BJ (cell line): Measurements from ENCODE around the gene AURKB. TPM values are rescaled to one million over a fixed set of nuclear protein-coding genes. Genes with fewer than 3 reads are reported as not detected.

Experiments used
- CTCF ChIA-PET: fragments of 350-600 bp; formaldehyde crosslinking; extraction: SDS; loops from one replicate; lab custom pipeline; 2021; ENCODE audit warnings: antibody characterized with exemption, inconsistent platforms; lab: Yijun Ruan, JAX
- POLR2A ChIA-PET: fragments of 300-600 bp; sonication (Branson Sonifier 250); formaldehyde crosslinking; extraction: SDS; loops from one replicate; lab custom pipeline; 2021; ENCODE audit warnings: antibody characterized with exemption; lab: Charles Lee
- DNase-seq: peaks from one replicate; pipeline ENCODE4 v3.0.0-alpha.2; 2011; ENCODE audit warnings: low read depth
- H3K27me3 ChIP-seq: 2 replicates; pipeline ENCODE4 v1.6.0; 2011; ENCODE audit warnings: low read length; ENCODE audit not compliant: control insufficient read depth, insufficient read depth
- H3K36me3 ChIP-seq: 2 replicates; pipeline ENCODE4 v1.5.1; 2011; ENCODE audit warnings: low read length; ENCODE audit not compliant: control insufficient read depth, insufficient read depth
- H3K4me3 ChIP-seq: 2 replicates; pipeline ENCODE4 v1.5.1; 2011; ENCODE audit warnings: low read depth, mild to moderate bottlenecking, control low read depth, low read length
- polyA minus RNA-seq: library from RNA; depleted of rRNA, polyadenylated mRNA; stranded (reverse); fragments of >200 nt; gene quantifications from 2 replicates; pipeline ENCODE4 v1.2.3, GENCODE V29; 2011; rRNA and poly(A)+ RNA removed
- polyA plus RNA-seq: library from polyadenylated mRNA; depleted of rRNA; stranded (reverse); fragments of >200 nt; gene quantifications from 2 replicates; pipeline ENCODE4 v1.2.3, GENCODE V29; 2011; rRNA removed
- TF ChIP-seq, protein P1 (sequence below): IDR thresholded peaks from 2 replicates; pipeline ENCODE4 v1.5.1; 2011; ENCODE audit warnings: low read depth, mild to moderate bottlenecking, control low read depth, inconsistent platforms, low read length, moderate library complexity; ENCODE audit not compliant: insufficient read depth

The AURKB gene
- polyA plus RNA-seq (13.4 and 26.1 TPM in 2 replicates), polyA minus RNA-seq (16.9 and 28.3 TPM in 2 replicates)

DNA sequence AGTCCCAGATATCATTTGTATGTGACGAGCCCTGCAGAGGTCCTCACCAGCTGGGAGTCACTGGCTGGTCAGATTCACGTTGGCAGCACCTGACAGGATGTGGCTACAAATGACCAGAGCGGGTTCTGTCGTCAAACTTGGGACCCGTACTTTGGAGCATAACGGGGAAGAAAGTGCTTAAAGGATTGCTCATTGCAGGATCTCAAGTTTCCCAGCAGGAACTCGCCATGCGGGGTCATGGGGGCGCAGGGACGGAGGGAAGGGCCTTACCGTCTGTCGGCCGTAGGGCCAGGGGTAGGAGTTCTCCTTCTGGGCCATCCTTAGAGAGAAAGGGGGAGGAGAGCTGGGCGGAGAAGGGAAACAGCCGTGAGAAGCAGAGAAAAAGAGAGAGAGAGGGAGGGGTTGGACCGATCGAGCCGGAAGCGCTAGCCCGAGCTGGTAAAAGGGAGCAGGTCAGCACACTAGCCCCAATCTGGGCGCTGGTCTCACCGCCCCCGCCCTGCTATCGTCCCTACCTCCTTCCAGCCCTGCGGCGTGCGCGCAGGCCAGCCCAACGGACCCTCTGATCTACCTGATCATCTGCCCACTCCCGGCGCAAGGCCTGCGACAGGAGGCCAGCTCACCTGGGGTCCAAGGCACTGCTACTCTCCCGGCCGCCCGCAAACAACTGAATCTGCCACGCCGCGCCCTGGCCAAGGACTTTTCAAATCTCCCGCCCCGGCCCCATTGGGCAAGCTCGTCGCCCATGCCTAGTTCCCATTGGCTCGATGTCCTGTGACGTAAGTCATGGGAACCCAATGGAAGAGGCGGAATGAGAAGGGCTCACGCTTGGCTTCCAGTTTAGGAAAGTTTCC, at the start of gene AURKB:
Gene AURKB (minus strand): TSS at position 669 of the 854 bp plus-strand sequence. CDS start 351 bp downstream, at position 318.
- no peaks in the 10 kb centered on the region for H3K27me3 ChIP-seq
- CTCF ChIA-PET, result interaction anchor here (0.9 to 1.4 kb wide), 3 partner anchors 83 to 136 kb away, joined by 3 read pairs; no protein-coding TSS in a partner anchor
- DNase-seq, result peak; percentile 70
- POLR2A ChIA-PET, result interaction anchor here (0.7 to 1.0 kb wide), 2 partner anchors 11 to 20 kb away, joined by 6 to 8 read pairs; partner anchors contain the start of gene BORCS6
- peak within 1 kb of the TSS; percentile 83 for H3K4me3 ChIP-seq
- H3K36me3 ChIP-seq, result no peaks in the 10 kb centered on the region
- TF ChIP-seq, protein P1, sequence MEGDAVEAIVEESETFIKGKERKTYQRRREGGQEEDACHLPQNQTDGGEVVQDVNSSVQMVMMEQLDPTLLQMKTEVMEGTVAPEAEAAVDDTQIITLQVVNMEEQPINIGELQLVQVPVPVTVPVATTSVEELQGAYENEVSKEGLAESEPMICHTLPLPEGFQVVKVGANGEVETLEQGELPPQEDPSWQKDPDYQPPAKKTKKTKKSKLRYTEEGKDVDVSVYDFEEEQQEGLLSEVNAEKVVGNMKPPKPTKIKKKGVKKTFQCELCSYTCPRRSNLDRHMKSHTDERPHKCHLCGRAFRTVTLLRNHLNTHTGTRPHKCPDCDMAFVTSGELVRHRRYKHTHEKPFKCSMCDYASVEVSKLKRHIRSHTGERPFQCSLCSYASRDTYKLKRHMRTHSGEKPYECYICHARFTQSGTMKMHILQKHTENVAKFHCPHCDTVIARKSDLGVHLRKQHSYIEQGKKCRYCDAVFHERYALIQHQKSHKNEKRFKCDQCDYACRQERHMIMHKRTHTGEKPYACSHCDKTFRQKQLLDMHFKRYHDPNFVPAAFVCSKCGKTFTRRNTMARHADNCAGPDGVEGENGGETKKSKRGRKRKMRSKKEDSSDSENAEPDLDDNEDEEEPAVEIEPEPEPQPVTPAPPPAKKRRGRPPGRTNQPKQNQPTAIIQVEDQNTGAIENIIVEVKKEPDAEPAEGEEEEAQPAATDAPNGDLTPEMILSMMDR, result no peak

DNA sequence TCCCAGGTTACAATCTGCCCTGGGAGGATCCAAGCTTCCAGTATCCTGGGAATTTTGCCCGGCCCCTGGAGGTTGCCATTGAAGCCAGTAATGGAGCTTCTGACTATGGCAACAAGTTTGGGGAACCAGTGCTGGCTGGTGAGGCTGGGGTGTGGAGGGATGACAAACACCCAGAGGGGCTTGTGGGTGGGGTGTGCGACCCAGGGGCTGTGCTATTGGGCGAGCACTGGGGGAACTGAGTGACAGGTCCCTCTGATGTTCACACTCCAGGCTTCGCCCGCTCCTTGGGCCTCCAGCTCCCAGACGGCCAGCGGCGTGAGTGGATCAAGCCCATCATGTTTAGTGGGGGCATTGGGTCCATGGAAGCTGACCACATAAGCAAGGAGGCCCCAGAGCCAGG, 47.4 kb upstream of the AURKB start:
- no peaks in the 10 kb centered on the region for H3K27me3 ChIP-seq
- peaks cover 17% of the 10 kb centered on the region for H3K36me3 ChIP-seq
- no peak overlapping the region for H3K4me3 ChIP-seq
- TF ChIP-seq, protein P1, result no peak
- CTCF ChIA-PET, result no interaction called here
- no peak for DNase-seq
- POLR2A ChIA-PET, result no interaction called here

DNA sequence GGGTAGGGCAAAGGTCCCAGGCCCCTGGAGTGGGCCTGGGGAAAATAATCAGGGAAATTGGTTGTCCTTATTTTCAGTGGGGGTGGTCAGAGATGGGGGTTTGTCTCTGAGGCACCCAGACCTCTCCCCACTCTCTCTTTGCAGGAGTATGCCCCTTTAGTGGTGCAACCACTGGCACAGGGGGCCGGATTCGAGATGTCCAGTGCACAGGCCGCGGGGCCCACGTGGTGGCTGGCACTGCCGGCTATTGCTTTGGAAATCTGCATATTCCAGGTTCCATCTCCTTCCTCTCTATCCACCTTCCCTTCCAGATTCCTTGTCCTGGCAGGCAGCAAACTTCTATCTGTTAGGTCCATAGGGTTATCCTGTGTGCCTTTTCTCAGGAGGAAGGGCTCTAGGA, 46.3 kb upstream of the AURKB start:
- no peak overlapping the region for H3K4me3 ChIP-seq
- CTCF ChIA-PET, result no interaction called here
- DNase-seq, result no peak
- POLR2A ChIA-PET, result no interaction called here
- peaks cover 16% of the 10 kb centered on the region for H3K36me3 ChIP-seq
- TF ChIP-seq, protein P1, result no peak
- H3K27me3 ChIP-seq, result no peaks in the 10 kb centered on the region

DNA sequence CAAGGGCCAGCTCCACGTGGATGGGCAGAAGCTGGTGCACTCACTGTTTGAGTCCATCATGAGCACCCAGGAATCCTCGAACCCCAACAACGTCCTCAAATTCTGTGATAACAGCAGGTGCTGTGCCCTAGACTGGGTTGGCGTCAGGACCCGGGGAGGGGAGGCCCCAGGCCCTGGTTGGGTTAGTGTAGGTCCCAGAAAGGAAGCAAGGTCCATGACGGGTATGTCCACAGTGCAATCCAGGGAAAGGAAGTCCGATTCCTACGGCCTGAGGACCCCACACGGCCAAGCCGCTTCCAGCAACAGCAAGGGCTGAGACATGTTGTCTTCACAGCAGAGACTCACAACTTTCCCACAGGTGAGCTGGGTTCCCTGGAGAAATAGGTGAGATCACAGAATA, 45.9 kb upstream of the AURKB start:
- peaks cover 16% of the 10 kb centered on the region for H3K36me3 ChIP-seq
- no peak overlapping the region for H3K4me3 ChIP-seq
- POLR2A ChIA-PET, result no interaction called here
- no peaks in the 10 kb centered on the region for H3K27me3 ChIP-seq
- TF ChIP-seq, protein P1, result no peak
- no peak for DNase-seq
- CTCF ChIA-PET, result no interaction called here

DNA sequence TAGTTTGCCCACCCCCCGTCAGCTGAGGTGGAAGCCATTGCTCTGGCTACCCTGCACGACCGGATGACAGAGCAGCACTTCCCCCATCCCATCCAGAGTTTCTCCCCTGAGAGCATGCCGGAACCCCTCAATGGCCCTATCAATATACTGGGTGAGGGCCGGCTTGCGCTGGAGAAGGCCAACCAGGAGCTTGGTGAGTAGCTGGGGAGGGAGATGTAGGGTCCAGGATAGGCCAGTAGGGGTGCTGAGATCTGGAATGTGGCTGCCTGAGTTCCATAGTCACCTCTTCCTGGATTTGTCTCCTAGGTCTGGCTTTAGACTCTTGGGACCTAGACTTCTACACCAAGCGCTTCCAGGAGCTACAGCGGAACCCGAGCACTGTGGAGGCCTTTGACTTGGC, 45.1 kb upstream of the AURKB start:
- ChIA-PET CTCF (interaction anchor here (1.1 kb wide), 1 partner anchor 9 kb away, joined by 3 read pairs; no protein-coding TSS in a partner anchor), POLR2A (no interaction called here)
- no peak for DNase-seq
- TF ChIP-seq, protein P1, result no peak
- Histone ChIP-seq H3K36me3 (peaks cover 16% of the 10 kb centered on the region), H3K27me3 (no peaks in the 10 kb centered on the region), H3K4me3 (no peak overlapping the region)
